Left renal pelvis (tissue), 4 donors: ENCODE results near the gene MYCN. TPM values are rescaled to one million over a fixed set of nuclear protein-coding genes. Genes with fewer than 3 reads are reported as not detected.

Experiments
- DNase-seq, 4 donors: peaks; one replicate each; pipeline ENCODE4 v3.0.0-alpha.2; 2013; ENCODE audit warnings: low read depth in 4 of 4, low spot score in 3 of 4
- polyA plus RNA-seq, 4 donors: library from polyadenylated mRNA; unstranded; fragments of 120-200 nt; gene quantifications; one replicate each; pipeline ENCODE4 v1.2.1, GENCODE V29; 2013; ENCODE audit not compliant: insufficient read length in 4 of 4

MYCN gene
- polyA plus RNA-seq, 4 donors: 6.8 to 37.7 (median 34.3) TPM

DNA sequence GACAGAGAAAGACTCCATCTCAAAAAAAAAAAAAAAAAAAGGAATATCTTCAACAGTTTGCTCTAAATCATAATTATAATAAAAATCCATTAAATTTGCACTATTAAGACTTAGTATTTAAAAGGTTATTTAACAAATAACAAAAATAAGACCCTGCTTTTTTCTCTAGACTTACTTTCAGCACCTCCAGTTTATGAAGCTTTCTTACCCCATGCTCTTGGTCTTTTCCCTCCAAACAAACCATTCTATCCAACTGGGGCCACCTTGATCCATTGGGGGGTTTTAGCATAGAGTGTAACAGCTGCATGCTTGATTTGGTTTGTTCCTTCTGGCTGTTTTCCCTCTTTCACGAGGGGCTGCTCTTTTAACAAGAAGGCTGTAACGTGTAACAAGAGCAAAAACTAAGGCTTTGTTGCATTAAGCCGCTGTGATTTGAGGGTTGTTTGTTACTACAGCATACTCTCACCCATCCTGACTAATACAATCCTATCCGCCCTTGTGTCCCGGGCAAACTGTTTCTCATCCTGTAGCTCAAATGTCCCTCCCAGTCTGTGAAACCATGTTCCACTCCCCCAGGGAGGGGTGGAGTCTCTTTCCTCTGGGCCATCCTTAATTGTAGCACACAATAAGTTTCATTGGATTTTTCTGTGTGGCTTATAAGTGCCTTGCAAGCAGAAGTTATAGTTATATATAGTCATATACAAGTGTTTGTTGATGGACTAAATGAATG is 9.6 kb upstream of the MYCN start:
- DNase-seq: no peak

DNA sequence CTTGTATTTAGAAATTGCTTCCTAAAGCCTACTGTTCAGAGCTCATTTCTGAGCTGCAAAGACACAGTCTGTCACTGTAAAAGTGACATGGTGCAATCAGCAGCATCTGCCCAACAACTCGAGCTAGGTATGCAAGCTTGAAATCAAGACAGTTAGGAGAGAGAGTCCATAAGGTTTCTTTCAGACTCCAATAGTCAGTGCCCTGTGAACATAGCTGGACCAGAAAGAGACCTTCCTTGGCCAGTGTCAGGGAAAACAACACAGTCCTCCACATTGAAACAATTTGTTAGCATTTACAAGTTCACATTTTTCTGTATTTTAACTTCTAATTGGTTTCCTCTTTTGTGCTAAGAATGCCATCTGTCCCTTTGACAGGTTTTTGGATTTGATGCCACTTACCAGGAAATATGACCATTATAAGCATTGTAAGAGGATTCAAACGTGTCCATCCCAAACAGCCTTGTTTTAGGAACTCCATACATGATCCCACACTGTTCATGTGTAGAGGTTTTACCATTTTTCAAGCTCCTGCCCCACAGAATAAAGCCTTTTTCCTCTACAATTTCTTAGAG is 8.9 kb upstream of the MYCN start:
- no peak for DNase-seq

- no peak for DNase-seq
These were observed 8.4 kb upstream of the MYCN start for GRCh38 chr2:15931950-15932349.

- no peak for DNase-seq
These were observed 7.8 kb upstream of the MYCN start for GRCh38 chr2:15932394-15933183.

DNA sequence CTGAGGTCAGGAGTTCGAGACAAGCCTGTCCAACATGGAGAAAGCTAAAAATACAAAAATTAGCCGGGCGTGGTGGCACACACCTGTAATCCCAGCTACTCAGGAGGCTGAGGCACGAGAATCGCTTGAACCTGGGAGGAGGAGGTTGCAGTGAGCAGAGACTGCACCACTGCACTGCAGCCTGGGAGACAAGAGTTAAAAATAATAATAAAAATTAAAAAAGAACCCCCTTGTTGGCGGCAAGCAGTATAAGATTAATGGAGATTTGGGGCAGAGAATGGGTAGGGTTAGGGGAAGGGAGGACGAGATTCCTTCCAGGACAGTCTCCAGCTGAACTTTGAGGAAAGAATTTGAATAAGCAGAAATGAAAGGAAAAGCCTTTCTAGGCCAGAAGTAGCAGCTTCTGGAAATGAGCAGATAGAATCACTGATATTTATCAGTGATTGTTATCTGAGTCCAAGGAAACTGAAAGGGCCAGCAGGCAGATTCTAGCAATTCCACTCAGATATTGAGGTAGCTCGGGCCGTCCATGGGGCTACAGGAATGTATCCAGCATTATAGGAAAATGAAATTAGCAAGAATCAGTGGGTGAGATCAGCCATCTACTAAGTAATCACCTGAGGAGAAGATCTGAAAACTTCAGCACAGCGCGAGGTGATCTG is 7.0 kb upstream of the MYCN start:
- DNase-seq: no peak

DNA sequence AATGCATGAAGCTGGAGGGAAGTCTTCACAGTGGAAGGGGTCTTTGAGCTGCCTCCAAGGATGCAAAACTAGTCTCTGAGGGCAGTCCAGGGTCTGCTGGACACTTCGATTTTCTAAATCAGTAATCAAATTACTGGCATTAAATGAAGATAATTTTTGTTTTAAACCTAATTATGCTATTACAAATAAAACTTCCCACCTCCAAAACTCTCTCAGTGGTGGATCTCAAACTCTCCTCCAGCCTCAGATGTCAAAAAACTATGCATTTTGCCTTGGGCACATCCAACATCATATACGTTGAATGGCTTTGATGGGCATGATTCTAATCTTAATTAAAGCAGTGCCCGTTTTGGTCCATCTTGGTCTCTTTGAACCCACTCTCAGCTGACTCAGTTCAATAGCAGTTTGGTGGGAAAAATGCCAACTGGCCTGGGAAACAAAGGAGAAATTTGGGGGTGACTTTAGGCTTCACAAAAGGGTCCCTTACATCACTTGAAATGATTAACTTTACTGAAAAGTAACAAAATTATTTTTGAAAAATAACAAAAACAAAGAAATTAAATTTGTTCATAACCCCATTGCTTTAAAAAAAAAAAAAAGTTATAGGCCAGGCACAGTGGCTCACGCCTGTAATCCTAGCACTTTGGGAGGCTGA is 5.9 kb upstream of the MYCN start:
- no peak for DNase-seq

- DNase-seq: no peak
These were observed 5.2 kb upstream of the MYCN start for GRCh38 chr2:15935189-15935588.

DNA sequence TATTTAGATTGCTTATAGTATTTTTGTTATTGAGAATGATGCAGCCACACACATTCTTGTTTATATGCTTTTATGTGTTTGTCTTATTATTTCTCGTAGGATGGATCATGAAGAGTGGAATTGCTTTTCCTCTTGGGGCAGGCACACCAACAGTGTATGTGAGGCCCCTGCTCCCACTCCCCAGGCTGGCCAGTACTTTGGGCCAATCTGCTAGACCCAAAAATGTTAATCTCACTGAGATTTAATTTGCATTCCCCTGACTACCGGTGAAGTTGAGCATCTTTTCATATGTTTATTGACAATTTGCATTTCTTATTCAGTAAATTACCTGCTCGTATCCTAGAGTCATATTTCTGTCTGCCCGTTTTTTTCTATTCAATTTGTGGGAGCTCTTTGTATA is 4.7 kb upstream of the MYCN start:
- no peak for DNase-seq

DNA sequence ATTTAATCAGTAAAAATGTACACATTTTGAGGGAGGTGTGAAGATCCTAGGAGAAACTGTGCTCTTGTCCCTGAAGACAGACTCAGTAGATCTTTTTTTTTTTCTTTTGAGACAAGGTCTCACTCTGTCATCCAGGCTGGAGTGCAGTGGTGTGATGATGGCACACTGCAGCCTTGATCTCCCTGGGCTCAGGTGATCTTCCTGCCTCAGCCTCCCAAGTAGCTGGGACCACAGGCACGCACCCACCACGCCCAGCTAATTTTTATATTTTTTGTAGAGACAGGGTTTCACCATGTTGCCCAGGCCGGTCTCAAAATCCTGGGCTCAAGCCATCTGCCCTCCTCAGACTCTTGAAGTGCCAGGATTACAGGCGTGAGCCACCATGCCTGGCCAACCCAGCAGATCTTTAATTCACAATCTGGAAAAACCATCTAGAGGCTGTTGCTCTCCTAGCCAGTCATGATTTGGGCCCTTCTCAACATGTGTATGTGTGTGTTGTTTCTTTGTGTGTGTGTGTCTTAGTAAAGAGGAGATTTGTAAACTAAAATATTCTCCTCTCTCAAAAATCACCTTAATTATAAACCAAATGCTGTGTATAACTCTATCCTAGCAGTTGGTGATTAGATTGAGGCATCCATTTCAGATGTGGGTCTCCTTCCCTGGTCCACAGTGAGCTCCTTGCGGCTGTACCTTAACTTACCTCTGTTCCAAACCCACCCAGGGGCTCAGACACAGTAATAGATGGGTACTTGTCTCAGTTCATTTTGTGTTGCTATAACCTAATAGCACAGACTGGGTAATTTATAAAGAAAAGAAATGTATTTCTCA is 3.9 kb upstream of the MYCN start:
- DNase-seq: no peak

DNA sequence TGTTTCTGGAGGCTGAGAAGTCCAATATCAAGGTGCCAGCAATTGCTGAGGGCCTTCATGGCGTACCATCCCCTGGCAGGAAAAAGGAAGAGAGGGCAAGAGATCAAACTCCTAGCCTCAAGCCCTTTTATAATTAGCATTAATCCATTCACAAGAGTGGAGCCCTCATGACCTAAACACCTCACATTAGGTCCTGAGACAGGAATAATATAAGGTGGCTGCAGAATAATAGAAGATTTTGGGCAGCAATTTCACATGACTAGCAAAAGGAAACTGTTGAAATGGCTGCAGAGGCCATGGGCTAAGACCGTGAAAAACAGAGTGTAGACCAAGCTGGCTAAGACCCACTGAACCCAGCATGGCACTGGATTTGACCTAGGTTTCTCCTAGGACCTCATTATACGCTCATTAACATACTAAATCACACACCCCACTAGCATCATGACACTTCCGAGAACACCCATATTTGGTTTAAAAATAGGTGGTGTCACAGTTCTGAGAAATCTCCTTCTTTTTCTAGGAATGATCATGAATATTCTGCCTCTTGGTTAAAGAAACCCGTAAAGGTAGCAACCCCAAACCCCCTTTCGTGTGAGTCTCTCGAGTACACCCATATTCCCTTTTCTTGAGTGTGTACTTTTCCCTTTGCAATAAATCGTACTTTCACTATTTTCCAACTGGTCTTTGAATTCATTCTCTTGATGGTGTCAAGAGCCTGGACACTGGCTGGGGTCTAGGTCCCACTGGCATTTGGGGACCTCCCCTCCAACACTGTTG is 3.1 kb upstream of the MYCN start:
- no peak for DNase-seq

DNA sequence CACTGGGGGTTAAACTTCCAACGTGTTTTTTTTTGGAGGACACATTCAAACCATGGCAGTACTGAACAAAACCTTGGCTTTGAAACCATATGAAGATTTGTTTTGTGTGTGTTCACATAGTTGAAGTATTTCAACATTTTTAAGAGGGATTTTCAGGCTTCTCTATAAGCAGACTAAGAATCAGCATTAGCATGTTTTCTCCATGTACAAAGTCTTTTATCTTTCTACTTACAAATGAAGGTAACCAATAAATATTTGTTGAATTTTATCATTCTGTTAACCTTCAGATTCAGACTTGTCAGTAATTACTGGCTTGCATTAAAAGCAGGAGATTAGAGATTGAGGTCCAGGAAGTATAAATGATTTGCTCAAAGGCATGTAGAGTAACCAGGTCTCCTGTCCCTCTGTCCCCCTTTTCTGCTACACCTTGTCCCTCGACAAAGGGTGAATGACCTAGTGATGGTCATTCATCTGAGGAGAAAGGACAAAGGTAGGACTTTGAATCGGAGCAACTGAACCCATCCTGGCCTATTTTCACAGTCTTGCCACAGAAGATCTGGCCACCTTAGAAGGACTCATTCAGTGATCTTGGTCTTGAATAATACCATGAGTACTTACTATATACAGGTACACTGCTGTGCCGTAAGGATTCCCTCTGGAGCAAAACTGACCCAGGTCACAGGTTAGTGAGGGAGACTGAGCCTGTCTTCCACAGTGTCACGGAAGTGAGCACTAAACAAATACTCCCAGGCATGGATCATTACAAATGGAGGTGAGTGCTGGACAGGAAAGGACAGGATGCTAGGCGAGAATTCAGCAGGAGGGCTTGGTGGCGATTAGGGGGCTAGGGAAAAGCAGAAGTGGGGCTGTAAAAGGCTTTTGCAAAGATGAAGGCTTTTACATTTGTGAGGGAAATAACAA is 2.2 kb upstream of the MYCN start:
- no peak for DNase-seq

GRCh38 chr2:15938803-15939555 is 1.4 kb upstream of the MYCN start:
- no peak for DNase-seq

GRCh38 chr2:15939556-15939853 is 845 bp upstream of the MYCN start:
- DNase-seq: no peak

DNA sequence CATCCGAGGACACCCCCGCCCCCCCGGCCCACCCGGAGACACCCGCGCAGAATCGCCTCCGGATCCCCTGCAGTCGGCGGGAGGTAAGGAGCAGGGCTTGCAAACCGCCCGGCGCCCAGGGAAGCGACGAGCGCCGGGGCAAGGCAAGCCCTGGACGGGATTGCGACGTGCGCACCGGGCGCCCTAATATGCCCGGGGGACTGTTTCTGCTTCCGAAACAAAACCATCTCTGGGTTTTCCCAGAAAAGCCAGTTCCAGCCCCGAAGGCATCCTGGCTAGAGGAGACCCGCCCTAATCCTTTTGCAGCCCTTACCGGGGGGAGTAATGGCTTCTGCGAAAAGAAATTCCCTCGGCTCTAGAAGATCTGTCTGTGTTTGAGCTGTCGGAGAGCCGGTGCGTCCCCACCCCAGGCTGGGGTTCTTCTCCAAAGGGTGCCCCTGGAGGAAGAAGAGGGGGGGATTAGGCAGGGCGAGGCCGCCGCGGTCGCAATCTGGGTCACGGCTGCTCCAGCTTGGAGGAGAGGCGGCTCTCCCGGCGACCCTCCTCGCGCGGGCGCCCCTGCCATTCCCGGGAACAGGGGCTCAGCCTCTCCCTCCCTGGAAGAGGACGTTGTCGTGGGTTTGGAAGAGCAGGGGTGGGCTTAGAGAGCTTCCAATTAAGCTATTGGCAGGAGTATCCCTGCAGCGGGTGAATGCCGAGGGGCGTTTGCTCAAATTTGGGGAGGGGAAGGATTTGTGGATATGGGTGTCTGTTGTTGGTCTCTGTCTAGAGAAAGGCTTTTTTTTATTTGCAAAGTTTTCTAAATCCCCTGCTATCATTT is 521 bp downstream of the MYCN start:
- DNase-seq: no peak

GRCh38 chr2:15941481-15941850 is 1.1 kb downstream of the MYCN start:
- DNase-seq: peak in 1 of 4 donors; percentile 52

DNA sequence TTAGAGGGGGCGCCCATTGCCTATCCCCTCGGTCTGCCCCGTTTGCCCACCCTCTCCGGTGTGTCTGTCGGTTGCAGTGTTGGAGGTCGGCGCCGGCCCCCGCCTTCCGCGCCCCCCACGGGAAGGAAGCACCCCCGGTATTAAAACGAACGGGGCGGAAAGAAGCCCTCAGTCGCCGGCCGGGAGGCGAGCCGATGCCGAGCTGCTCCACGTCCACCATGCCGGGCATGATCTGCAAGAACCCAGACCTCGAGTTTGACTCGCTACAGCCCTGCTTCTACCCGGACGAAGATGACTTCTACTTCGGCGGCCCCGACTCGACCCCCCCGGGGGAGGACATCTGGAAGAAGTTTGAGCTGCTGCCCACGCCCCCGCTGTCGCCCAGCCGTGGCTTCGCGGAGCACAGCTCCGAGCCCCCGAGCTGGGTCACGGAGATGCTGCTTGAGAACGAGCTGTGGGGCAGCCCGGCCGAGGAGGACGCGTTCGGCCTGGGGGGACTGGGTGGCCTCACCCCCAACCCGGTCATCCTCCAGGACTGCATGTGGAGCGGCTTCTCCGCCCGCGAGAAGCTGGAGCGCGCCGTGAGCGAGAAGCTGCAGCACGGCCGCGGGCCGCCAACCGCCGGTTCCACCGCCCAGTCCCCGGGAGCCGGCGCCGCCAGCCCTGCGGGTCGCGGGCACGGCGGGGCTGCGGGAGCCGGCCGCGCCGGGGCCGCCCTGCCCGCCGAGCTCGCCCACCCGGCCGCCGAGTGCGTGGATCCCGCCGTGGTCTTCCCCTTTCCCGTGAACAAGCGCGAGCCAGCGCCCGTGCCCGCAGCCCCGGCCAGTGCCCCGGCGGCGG is 1.7 kb downstream of the MYCN start:
- no peak for DNase-seq
